Tibial nerve (tissue), 3 donors: ENCODE measurements around the gene CARMIL1.

Experiments
- CTCF ChIP-seq, 5 experiments: fragments of 200-600 bp in 3 of 5; fragments of 450-650 bp in 2 of 5; sonication (generic) in 3 of 5; IDR thresholded peaks; one replicate each; pipeline ENCODE4 v1.5.1; 2016 to 2019; ENCODE audit warnings: antibody characterized with exemption in 5 of 5, mild to moderate bottlenecking in 3 of 5, moderate library complexity in 2 of 5
- POLR2A ChIP-seq, 2 donors: fragments of 450-650 bp; IDR thresholded peaks; one replicate each; pipeline ENCODE4 v1.6.1; 2017; ENCODE audit warnings: antibody characterized with exemption in 2 of 2, mild to moderate bottlenecking in 2 of 2, moderate library complexity in 2 of 2

GRCh38 chr6:25483943-25484342 is 204.8 kb downstream of the CARMIL1 start:
- TF ChIP-seq CTCF (IDR thresholded peaks at IDR 0.05) (no peak), POLR2A (IDR thresholded peaks at IDR 0.05) (no peak)
